ENCODE results near the gene NAT14.
"Not testable (repeated sequence)": the region's sequence is repeated elsewhere in the genome, so short reads cannot be mapped to it uniquely, and the experiment has no call there.

Gene NAT14

GRCh38 chr19:55487924-55488687 lies 3.1 kb downstream of the NAT14 start, which contains the start of gene SSC5D:
TSS of gene SSC5D (plus strand) at chr19:55488436. CDS start at chr19:55488590, 154 bp downstream.
- FAIRE-seq: no peak

GRCh38 chr19:55488986-55489710 lies 4.2 kb downstream of the NAT14 start:
- FAIRE-seq: no peak

GRCh38 chr19:55489711-55490477 lies 4.9 kb downstream of the NAT14 start:
- FAIRE-seq: no peak

- no peak for FAIRE-seq
Observed at GRCh38 chr19:55490478-55491432, 5.8 kb downstream of the NAT14 start.

GRCh38 chr19:55491546-55492360 lies 6.8 kb downstream of the NAT14 start:
- FAIRE-seq: no peak

- no peak for FAIRE-seq
Observed at GRCh38 chr19:55492362-55492944, 7.5 kb downstream of the NAT14 start.

GRCh38 chr19:55493052-55493644 lies 8.2 kb downstream of the NAT14 start:
- no peak for FAIRE-seq

- FAIRE-seq: no peak
Observed at GRCh38 chr19:55493645-55494171, 8.7 kb downstream of the NAT14 start.

GRCh38 chr19:55494172-55494761 lies 9.3 kb downstream of the NAT14 start:
- FAIRE-seq: no peak

GRCh38 chr19:55495646-55496349 lies 10.8 kb downstream of the NAT14 start:
- no peak for FAIRE-seq

GRCh38 chr19:55496820-55497219 lies 11.8 kb downstream of the NAT14 start:
- not testable (repeated sequence) for FAIRE-seq

GRCh38 chr19:55497763-55498162 lies 12.8 kb downstream of the NAT14 start:
- FAIRE-seq: no peak

GRCh38 chr19:55498246-55498840 lies 13.4 kb downstream of the NAT14 start:
- FAIRE-seq: no peak

- no peak for FAIRE-seq
Observed at GRCh38 chr19:55500368-55500952, 15.5 kb downstream of the NAT14 start.

- no peak for FAIRE-seq
Observed at GRCh38 chr19:55502197-55502952, 17.4 kb downstream of the NAT14 start.

- FAIRE-seq: no peak
Observed at GRCh38 chr19:55503157-55503501, 18.1 kb downstream of the NAT14 start.

- FAIRE-seq: peak; percentile 75
Observed at GRCh38 chr19:55503502-55504251, 18.7 kb downstream of the NAT14 start.

Data from G401.6 (cell line).